ENCODE results near the gene ZNF526.
"Not testable (repeated sequence)": the region's sequence is repeated elsewhere in the genome, so short reads cannot be mapped to it uniquely, and the experiment has no call there.

ZNF526 gene

DNA sequence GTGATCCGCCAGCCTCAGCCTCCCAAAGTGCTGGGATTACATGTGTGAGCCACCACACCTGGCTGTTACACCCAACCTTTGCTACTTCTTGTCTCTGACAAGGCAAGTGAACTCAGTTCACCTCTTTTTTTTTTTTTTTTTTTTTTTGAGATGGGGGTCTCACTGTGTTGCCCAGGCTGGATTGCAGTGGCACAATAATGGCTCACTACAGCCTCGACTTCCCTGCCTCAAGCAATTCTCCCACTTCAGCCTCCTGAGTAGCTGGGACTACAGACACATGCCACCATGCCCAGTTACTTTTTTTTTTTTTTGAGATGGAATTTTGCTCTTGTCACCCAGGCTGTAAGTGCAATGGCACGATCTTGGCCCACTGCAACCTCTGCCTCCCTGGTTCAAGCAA lies 37.7 kb downstream of the ZNF526 start:
- not testable (repeated sequence) for DNase-seq (ENCODE audit: low read depth in 3 of 3)

DNA sequence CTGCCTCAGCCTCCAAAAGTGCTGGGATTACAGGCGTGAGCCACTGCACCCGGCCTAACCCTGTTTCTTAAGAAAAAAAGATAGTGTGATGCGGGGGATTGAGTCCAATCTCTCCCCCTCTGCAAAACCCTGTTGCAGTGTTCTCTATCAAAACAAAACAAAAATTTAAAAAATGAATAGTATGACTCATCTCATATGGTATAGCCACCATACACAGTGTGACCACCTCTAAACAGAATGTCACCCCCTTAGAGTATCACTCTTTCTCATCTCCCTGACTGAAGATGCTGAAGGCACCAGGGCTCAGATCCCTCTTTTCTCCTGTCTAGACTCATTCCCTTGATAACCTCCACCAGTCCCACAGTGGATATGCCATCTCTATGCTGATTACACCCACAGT lies 41.7 kb downstream of the ZNF526 start:
- DNase-seq (ENCODE audit: low read depth in 3 of 3), result no peak

DNA sequence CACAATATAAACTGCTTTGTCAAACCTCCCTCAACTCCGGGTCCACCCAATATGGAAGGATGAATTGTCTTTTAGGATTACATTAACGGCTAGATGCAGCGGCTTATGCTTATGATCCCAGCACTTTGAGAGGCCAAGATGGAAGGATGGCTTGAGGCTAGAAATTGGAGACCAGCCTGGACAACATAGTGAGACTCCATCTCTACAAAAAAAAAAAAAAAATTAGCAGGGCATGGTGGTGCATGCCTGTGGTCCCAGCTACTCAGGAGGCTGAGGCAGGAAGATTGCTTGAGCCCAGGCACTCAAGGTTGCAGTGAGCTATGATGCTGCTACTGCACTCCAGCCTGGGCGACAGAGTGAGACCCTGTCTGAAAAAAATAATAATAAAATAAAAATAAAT lies 46.0 kb downstream of the ZNF526 start:
- not testable (repeated sequence) for DNase-seq (ENCODE audit: low read depth in 3 of 3)

DNA sequence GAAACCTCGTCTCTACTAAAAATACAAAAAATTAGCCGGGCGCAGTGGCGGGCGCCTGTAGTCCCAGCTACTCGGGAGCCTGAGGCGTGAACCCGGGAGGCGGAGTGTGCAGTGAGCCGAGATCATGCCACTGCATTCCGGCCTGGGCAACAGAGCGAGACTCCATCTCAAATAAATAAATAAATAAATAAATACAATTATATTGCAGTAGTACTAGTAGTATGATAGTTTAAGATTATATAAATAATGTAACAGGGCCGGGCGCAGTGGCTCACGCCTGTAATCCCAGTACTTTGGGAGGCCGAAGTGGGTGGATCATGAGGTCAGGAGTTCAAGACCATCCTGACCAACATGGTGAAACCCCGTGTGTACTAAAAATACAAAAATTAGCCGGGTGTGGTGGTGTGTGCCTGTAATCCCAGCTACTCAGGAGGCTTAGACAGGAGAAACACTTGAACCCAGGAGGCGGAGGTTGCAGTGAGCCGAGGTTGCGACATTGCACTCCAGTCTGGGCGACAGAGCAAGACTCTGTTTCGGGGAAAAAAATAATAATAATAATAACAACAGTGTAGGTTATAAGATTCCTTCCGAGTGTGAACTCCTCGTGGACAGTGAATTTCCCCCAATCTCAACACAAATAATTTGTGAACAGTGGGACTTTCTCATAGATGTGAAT lies 47.0 kb downstream of the ZNF526 start:
- not testable (repeated sequence) for DNase-seq (ENCODE audit: low read depth in 3 of 3)

DNA sequence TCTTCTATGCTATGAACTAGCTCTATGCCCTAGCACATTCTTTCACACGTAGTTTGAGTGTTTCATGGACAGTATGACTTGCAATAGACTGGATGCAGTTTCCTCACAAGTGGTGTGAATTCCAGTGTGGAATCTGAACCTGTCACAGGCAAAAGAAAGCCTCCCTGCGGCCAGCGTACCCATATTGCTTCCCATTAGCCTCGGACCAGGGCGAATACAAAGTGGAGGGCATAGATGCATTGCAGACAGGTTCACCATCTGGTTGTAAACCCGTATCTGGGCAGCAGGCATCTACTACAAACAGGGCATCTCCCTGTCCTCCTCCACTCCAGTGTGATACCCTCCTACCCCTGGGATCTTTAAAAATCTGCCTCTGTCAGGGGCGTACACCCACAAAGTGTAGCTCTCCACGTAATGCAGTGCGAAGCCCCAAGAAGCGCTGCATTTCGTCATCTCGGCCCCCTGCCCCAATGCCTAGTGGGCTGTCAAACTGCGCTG lies 47.6 kb downstream of the ZNF526 start:
- DNase-seq (ENCODE audit: low read depth in 3 of 3), result no peak

DNA sequence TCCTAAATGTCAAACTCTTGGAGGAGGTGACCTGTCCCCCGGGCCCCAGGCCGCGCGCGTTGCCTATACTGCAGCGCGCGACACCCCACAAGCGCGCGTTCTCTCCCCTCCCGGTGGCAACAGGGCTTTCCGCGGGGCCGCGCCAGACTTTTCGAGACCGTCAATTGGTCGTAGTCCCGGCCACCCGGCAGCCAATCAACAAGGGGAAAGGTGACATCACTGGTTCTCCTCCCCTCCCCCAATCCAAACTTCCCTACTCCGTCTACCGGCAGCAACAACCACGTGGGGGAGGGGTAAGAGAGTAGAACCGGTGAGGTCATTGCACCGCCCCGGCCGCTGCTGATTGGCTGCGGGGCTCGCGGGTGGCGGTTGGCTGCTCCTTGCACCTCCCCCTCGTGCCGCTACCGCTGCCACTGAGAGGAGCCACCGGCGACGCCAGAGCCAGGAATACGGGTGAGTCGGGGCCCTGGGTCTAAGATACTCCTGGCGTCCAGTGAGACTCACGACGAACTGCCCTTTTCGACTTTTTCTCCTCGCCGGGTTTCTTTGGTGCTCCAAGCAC lies 48.1 kb downstream of the ZNF526 start:
- peak; percentile 97 to 99 (median 97) for DNase-seq (ENCODE audit: low read depth in 3 of 3)

DNA sequence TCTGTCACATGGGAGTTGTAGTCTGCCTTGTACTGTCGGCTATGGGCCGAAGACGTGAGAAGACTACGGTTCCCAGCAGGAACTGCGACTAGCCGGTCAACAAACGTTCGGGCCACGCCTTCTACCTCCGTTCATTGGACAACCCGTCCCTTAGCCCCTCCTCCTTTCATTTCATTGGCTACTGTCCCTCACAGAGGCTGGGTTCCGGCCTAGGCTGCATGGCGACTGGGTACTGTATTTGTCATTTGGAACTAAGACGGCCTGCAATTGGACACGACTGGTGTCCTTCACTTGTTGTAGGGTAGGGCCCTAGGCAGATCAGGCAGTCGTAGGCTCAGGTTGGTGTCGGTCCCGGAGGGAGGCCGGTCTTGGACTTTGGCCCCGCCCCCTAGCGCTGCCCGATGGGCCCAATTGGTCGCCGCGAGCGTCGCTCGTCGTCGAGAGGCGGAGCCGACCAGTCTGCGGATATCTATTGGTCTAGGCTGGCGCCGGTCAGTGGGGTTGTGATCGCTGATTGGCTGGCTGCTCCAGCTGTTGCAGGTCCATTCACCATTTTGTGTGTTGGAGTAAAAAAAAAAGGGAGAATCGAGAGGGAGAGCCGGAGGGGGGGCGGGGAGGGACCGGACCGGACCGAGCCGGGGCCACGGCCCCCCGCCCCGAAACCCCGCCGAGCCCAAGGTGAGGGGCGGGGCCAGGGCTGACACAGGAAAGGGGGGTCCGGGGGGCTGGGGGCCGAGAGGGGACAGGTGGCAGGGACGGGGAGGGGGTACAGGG lies 48.8 kb downstream of the ZNF526 start, which contains the start of gene CIC:
TSS of gene CIC (plus strand) at position 549 of the 774 bp plus-strand sequence. CDS start 2,532 bp downstream, outside the sequence.
- DNase-seq (ENCODE audit: low read depth in 3 of 3), result peak; percentile 97 to 99 (median 98)

DNA sequence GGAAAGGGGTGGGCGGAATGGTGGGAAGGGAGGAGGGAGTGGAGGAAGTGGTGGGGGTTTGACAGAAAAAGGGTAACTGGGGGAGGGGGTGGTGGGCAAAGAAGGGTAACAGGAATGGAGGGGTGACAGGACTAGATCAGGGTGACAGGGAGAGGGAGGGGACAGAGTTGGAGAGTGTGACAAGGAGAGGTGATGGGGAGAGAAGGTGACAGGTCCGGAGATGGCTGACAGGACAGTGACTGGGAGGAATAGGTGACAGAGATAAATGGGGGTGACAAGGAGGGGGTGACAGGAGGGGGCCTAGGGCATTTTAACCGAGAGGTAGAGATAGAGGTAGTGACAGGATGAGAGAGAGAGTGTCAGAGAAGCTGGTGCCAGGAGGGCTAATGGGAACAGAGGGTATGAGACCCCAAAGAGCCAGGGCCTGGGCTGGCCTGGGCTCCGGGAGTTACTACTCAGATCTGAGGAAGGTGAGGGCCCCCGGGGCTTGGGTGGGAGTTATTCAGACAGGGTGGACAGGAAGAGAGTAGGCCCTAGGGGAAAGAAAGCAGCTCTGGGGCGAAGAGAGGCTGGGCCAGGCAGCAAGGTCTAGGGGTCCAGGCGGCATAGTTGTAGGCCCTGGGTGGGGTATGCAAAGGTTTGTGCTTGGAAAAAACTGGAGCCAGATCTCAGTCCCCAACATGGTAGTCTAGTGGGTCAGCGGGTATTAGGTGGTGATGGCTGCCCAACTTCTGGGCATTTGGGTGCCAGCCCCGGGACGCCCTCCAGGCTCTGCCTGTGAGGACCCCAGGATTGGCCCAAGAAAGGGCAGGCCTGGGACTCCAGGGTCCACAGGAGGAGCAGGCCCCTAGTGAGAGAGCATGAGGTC lies 49.6 kb downstream of the ZNF526 start:
- no peak for DNase-seq (ENCODE audit: low read depth in 3 of 3)

DNA sequence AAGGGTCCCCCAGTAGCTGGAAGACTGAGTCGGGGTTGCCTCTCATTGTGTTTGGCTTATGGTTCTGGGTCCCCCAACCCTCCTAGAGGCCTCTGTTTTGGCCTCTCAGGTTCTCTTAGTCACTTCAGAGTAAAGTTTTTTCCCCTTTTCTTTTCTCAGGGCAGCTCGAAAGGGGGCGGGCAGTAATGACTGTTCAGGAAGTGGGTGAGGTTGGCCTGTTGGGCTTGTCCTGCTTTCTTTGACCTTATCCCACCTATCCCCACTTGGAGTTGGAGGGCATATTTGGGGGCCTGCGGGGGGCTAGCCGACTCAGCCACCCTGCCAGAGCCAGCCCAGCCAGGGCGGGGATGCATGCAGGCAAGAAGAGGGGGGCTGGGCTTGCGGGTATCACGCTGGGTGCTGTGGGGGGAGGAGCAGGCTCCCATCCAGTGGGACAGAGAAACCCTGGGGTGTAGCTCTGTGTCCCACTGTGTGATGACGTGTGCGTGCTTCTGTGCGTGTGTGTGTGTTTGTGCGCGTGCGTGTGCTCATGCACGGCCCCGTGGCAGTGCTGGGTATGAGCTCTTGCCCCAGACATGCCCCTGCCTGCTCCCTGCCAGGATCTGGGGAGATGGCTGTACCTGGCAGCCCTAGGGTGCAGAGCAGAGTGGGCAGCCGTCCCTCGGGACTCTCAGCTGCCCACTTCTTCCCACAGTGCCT lies 50.4 kb downstream of the ZNF526 start:
- DNase-seq (ENCODE audit: low read depth in 3 of 3), result peak in 2 of 3 experiments; percentile 51 to 69

DNA sequence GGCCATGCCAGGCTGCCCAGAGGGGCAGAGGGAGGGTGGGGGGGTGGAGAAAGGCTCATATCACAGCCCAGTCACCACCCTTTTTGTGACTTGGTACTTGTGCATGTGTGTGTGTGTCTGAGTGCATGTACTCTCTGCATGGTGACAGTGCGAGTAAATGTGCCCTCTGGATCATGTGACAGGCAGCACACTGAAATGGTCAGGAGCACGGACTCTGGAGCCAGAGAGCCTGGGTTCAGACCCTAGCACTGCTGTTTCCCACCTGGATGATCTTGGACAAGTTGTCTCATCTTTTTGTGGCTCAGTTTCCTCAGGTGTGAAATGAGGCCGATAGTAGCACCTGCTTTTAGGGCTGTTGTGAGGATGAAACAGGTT lies 50.9 kb downstream of the ZNF526 start:
- DNase-seq (ENCODE audit: low read depth in 3 of 3), result no peak

DNA sequence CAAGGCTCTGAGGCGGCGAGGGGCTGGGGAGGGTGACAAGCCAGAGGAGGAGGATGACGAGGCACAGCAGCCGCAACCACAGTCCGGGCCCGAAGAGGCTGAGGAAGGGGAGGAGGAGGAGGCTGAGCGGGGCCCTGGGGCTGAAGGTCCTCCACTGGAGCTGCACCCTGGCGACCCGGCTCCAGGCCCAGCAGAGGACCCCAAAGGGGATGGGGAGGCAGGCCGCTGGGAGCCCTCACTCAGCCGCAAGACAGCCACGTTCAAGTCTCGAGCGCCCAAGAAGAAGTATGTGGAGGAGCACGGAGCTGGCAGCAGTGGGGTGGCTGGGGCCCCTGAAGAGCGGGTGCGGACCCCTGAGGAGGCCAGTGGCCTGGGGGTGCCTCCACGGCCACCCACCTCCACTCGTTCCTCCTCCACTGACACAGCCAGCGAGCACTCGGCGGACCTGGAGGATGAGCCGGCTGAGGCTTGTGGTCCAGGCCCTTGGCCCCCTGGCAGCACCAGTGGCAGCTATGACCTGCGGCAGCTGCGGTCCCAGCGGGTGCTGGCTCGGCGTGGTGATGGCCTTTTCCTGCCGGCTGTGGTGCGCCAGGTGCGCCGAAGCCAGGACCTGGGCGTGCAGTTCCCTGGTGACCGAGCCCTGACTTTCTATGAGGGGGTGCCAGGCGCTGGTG lies 51.9 kb downstream of the ZNF526 start:
- DNase-seq (ENCODE audit: low read depth in 3 of 3), result no peak

DNA sequence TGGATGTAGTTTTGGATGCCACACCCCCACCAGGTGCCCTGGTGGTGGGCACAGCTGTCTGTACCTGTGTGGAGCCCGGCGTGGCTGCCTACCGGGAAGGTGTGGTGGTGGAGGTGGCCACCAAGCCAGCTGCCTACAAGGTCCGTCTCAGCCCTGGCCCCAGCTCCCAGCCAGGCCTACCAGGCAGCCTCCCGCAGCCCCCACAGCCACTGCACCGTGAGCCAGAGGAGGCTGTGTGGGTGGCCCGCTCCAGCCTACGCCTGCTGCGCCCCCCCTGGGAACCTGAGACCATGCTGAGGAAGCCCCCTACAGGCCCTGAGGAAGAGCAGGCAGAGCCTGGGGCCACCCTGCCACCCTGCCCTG lies 52.4 kb downstream of the ZNF526 start:
- no peak for DNase-seq (ENCODE audit: low read depth in 3 of 3)

DNA sequence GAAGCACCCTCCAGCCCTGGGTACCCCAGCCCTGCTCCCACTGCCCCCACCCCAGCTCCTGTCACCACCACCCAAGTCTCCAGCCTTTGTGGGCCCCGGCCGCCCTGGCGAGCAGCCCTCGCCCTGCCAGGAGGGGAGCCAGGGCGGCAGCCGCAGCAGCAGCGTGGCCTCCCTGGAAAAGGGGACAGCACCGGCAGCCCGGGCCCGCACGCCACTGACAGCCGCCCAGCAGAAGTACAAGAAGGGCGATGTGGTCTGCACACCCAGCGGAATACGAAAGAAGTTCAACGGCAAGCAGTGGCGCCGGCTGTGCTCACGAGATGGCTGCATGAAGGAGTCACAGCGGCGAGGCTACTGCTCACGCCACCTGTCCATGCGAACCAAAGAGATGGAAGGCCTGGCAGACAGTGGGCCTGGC lies 52.9 kb downstream of the ZNF526 start:
- DNase-seq (ENCODE audit: low read depth in 3 of 3), result no peak

DNA sequence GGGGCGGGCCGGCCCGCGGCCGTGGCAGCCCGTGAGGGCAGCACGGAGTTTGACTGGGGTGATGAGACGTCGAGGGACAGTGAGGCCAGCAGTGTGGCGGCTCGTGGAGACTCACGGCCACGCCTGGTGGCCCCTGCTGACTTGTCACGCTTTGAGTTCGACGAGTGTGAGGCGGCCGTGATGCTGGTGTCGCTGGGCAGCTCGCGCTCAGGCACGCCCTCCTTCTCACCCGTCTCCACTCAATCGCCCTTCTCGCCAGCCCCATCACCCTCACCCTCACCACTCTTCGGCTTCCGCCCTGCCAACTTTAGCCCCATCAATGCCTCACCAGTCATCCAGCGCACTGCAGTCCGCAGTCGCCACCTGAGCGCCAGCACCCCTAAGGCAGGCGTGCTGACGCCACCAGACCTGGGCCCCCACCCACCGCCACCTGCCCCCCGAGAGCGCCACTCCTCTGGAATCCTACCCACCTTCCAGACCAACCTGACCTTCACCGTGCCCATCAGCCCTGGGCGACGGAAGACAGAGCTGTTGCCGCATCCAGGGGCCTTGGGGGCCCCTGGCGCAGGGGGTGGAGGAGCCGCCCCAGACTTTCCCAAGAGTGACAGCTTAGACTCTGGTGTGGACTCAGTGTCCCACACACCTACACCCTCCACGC lies 53.4 kb downstream of the ZNF526 start:
- DNase-seq (ENCODE audit: low read depth in 3 of 3), result no peak

DNA sequence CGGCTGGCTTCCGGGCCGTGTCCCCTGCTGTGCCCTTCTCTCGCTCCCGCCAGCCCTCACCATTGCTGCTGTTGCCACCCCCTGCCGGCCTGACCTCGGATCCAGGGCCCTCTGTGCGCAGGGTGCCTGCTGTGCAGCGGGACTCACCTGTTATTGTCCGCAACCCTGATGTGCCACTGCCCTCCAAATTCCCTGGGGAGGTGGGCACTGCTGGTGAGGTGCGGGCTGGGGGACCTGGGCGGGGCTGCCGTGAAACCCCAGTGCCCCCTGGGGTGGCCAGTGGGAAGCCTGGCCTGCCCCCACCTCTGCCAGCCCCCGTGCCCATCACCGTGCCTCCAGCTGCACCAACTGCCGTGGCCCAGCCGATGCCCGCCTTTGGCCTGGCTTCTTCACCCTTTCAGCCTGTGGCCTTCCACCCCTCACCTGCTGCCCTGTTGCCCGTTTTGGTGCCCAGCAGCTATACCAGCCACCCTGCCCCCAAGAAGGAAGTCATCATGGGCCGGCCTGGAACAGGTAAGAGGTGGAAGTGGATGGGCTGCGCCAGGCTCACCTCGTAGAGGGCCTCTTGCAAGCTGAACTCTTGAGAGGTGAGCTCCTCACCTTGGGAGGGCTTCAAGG lies 54.1 kb downstream of the ZNF526 start:
- DNase-seq (ENCODE audit: low read depth in 3 of 3), result no peak

DNA sequence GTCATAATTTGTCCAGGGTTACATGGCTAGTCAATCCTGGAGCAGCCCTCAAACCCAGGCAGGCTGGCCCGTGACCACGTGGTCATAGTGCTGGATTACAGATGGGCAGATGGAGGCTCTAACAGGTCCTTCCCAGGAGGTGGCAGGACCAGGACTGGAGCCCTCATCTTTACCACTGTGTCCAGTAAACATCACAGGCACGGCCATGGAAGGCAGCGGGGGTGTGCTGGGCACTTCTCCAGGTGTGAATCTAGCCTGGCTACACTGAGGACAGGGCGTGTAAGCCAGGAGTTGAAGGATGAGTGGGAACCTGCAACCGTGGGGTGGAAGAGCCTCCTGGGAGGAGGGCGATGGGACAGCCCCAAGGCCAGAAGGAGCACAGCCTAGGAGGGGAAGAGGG lies 55.0 kb downstream of the ZNF526 start:
- DNase-seq (ENCODE audit: low read depth in 3 of 3), result no peak

DNA sequence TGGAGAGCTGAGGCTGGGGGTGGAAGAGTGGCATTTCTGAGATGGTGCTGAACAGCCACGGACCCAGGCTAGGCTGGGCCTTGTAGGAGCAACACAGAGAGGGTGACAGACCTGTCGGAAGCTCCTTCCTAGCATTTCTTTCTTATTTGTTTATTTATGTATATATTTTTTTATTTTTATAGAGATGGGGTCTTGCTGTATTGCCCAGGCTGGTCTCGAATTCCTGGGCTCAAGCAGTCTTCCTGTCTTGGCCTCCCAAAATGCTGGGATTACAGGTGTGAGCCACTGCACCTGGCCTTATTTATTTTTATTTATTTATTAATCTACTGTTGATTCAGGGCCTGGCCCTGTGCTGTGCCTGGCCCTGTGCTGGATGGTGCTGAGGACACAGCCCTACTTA lies 55.4 kb downstream of the ZNF526 start:
- DNase-seq (ENCODE audit: low read depth in 3 of 3), result no peak

DNA sequence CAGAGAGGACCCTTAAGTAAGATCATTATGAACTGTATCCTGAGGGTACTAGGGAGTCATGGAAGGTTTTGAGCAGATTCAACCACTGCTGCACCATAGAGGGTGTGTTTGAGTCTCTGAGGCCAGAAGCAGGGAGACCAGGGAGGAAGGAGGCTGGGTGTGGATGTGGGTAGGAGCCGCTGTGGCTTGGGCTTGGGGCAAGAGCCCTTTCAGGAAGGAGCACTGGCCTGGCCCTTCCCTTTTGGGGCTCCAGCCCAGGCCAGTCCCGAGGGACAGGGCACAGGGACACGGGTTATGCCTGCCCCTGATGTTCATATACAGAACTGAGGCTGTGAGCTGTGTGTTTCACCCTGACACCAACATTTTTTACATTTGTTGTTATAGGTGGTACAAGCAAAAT lies 56.2 kb downstream of the ZNF526 start:
- DNase-seq (ENCODE audit: low read depth in 3 of 3), result no peak

DNA sequence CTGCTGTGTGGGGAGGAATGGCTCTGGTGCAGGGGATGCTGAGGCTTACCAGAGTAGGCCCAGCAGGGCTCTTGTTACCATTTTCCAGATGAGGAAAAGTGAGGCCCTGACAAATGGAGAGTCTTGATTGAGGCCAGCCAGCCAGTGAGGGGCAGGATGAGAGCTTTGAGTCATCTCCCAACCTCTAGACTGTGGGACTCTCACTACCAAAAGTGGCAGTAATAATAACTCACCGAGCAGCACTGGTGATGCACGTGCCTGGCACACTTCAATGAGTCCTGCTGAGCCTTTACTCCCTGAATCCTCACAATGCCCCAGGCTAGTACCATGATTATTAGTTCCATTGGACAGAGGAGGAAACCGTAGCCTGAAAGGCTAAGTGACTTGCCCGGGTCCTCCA lies 56.7 kb downstream of the ZNF526 start:
- DNase-seq (ENCODE audit: low read depth in 3 of 3), result no peak

Data from stimulated activated CD4-positive, alpha-beta T cell treated with anti-CD3 and anti-CD28 coated beads, TNF-alpha, amount 100 ng/mL, for 24 hours (primary cell).